Measurements from ENCODE around the gene TMEM126B. TPM values are rescaled to one million over a fixed set of nuclear protein-coding genes. Genes with fewer than 3 reads are reported as not detected.

Gene TMEM126B
- total and polyA plus RNA-seq, 10 of the 15 experiments (the other 5 are each of a cell fraction or from before 2014, with no cell fraction given), result 36.9 to 117 (median 70.3) TPM

DNA sequence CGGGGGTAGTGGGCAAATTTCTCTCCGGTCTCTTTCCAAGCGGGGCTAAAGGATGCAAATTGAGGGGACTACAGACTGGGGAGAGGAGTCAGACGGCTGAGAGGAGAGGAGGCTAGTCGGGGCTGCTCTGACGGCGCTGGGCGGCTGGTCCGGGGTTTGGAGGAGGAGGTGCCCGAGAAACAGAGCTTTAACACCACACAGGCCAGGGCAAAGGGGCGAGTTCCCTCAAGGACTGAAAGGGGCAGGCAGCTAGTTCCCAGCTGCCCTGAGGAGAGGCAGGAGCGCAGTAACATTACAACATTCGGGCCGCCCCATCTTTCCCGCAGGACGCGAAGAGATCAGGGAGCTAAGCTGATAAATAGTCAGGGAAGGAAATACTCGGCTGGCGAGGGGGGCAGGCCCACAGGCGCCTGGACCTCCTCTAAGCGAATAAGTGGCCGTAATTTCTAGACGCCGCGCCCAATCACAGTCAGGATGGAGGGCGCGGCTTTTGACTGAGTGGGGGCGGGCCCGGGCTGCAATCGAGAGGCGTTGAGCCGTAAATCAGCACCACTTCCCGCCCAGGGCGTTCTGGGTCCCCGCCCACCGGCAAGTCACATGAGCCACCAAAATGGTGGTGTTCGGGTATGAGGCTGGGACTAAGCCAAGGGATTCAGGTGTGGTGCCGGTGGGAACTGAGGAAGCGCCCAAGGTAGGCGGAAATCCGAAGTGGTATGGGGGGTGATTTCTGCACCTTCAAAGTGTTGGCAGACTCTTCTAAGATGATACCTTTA lies at the start of gene TMEM126B (continued):
- TF ChIP-seq, protein P1, sequence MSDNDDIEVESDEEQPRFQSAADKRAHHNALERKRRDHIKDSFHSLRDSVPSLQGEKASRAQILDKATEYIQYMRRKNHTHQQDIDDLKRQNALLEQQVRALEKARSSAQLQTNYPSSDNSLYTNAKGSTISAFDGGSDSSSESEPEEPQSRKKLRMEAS (IDR thresholded peaks at IDR 0.05; ENCODE audit: low read depth, low read length), result peak; percentile 85; the same call in 1 of the 2 replicates
- TF ChIP-seq, protein P2, sequence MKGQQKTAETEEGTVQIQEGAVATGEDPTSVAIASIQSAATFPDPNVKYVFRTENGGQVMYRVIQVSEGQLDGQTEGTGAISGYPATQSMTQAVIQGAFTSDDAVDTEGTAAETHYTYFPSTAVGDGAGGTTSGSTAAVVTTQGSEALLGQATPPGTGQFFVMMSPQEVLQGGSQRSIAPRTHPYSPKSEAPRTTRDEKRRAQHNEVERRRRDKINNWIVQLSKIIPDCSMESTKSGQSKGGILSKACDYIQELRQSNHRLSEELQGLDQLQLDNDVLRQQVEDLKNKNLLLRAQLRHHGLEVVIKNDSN (IDR thresholded peaks at IDR 0.05; ENCODE audit: borderline replicate concordance, extremely low read length, insufficient read depth, low read depth, low read length), result peak; percentile 92
- TF ChIP-seq NFIC (IDR thresholded peaks at IDR 0.05; ENCODE audit: low read depth, low read length) (no peak), SMC3 (IDR thresholded peaks at IDR 0.05; ENCODE audit: borderline replicate concordance, low read length) (no peak), LARP7 (IDR thresholded peaks at IDR 0.05) (0 out of 2 replicates have a peak, but pooled peaks have one; percentile 23), NR2C1 (IDR thresholded peaks at IDR 0.05) (no peak), CHD4 (IDR thresholded peaks at IDR 0.05) (no peak), EGR1 (IDR thresholded peaks at IDR 0.05; ENCODE audit: borderline replicate concordance in 1 of 2, low read depth in 2 of 2, low read length in 2 of 2) (peak in 1 of 2 experiments; percentile 55; a peak in 2 of 3 replicates), FOXM1 (IDR thresholded peaks at IDR 0.05; ENCODE audit: low read depth, low read length) (no peak), TAF1 (IDR thresholded peaks at IDR 0.05; ENCODE audit: borderline replicate concordance, low read depth, low read length) (peak; percentile 82), BCL11A (IDR thresholded peaks at IDR 0.05; ENCODE audit: low read depth, low read length) (no peak), ETV6 (conservative IDR thresholded peaks at IDR 0.05 in 1 of 2, IDR thresholded peaks at IDR 0.05 in 1 of 2; ENCODE audit: borderline replicate concordance in 1 of 2, low read depth in 1 of 2) (no peak), CEBPB (IDR thresholded peaks at IDR 0.05; ENCODE audit: borderline replicate concordance in 1 of 2, low read depth in 2 of 2, low read length in 2 of 2) (no peak), SREBF2 (IDR thresholded peaks at IDR 0.05; ENCODE audit: low read length) (no peak), SIX5 (IDR thresholded peaks at IDR 0.05; ENCODE audit: low read depth, low read length, severe bottlenecking) (no peak)
- TF ChIP-seq, protein P3, sequence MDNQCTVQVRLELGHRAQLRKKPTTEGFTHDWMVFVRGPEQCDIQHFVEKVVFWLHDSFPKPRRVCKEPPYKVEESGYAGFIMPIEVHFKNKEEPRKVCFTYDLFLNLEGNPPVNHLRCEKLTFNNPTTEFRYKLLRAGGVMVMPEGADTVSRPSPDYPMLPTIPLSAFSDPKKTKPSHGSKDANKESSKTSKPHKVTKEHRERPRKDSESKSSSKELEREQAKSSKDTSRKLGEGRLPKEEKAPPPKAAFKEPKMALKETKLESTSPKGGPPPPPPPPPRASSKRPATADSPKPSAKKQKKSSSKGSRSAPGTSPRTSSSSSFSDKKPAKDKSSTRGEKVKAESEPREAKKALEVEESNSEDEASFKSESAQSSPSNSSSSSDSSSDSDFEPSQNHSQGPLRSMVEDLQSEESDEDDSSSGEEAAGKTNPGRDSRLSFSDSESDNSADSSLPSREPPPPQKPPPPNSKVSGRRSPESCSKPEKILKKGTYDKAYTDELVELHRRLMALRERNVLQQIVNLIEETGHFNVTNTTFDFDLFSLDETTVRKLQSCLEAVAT (IDR thresholded peaks at IDR 0.05), result peak; percentile 56; the same call in 1 of the 2 replicates
- TF ChIP-seq, protein P4, sequence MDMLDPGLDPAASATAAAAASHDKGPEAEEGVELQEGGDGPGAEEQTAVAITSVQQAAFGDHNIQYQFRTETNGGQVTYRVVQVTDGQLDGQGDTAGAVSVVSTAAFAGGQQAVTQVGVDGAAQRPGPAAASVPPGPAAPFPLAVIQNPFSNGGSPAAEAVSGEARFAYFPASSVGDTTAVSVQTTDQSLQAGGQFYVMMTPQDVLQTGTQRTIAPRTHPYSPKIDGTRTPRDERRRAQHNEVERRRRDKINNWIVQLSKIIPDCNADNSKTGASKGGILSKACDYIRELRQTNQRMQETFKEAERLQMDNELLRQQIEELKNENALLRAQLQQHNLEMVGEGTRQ (IDR thresholded peaks at IDR 0.05; ENCODE audit: borderline replicate concordance, low read depth, low read length), result peak; percentile 81
- TF ChIP-seq, protein P5, sequence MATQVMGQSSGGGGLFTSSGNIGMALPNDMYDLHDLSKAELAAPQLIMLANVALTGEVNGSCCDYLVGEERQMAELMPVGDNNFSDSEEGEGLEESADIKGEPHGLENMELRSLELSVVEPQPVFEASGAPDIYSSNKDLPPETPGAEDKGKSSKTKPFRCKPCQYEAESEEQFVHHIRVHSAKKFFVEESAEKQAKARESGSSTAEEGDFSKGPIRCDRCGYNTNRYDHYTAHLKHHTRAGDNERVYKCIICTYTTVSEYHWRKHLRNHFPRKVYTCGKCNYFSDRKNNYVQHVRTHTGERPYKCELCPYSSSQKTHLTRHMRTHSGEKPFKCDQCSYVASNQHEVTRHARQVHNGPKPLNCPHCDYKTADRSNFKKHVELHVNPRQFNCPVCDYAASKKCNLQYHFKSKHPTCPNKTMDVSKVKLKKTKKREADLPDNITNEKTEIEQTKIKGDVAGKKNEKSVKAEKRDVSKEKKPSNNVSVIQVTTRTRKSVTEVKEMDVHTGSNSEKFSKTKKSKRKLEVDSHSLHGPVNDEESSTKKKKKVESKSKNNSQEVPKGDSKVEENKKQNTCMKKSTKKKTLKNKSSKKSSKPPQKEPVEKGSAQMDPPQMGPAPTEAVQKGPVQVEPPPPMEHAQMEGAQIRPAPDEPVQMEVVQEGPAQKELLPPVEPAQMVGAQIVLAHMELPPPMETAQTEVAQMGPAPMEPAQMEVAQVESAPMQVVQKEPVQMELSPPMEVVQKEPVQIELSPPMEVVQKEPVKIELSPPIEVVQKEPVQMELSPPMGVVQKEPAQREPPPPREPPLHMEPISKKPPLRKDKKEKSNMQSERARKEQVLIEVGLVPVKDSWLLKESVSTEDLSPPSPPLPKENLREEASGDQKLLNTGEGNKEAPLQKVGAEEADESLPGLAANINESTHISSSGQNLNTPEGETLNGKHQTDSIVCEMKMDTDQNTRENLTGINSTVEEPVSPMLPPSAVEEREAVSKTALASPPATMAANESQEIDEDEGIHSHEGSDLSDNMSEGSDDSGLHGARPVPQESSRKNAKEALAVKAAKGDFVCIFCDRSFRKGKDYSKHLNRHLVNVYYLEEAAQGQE (IDR thresholded peaks at IDR 0.05; ENCODE audit: low read depth, low read length), result 0 out of 2 replicates have a peak, but pooled peaks have one; percentile 36
- TF ChIP-seq, protein P6, sequence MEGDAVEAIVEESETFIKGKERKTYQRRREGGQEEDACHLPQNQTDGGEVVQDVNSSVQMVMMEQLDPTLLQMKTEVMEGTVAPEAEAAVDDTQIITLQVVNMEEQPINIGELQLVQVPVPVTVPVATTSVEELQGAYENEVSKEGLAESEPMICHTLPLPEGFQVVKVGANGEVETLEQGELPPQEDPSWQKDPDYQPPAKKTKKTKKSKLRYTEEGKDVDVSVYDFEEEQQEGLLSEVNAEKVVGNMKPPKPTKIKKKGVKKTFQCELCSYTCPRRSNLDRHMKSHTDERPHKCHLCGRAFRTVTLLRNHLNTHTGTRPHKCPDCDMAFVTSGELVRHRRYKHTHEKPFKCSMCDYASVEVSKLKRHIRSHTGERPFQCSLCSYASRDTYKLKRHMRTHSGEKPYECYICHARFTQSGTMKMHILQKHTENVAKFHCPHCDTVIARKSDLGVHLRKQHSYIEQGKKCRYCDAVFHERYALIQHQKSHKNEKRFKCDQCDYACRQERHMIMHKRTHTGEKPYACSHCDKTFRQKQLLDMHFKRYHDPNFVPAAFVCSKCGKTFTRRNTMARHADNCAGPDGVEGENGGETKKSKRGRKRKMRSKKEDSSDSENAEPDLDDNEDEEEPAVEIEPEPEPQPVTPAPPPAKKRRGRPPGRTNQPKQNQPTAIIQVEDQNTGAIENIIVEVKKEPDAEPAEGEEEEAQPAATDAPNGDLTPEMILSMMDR (IDR thresholded peaks at IDR 0.05 in 2 of 3, conservative IDR thresholded peaks at IDR 0.05 in 1 of 3; ENCODE audit: control insufficient read depth in 2 of 3, extremely low read depth in 1 of 3, insufficient read depth in 1 of 3, low read depth in 3 of 3, low read length in 3 of 3), result no peak

Measured in GM12878 (cell line).